ENCODE measurements around the gene FRY.
"Not testable (repeated sequence)": the region's sequence is repeated elsewhere in the genome, so short reads cannot be mapped to it uniquely, and the experiment has no call there.

Gene FRY

DNA sequence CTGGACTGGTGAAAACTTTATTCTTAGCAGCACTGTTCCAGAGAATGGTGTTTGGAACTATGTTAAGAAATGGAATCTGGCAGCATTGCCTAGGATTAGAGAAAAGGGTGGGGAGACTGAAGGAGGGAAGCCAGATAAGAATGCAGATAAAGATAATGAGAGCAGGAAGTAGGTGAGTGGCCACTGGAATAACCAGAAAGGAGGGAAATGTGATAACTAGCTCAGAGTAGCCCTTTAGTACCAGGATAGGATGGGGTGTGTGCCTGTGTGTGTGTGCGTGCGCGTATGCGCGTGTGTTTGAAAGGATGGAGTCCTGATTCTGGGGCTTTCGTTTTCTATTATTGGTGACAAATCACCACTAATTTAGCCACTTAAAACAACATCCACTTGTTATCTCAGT is 33.4 kb upstream of the FRY start:
- Histone ChIP-seq H3K27ac (ENCODE audit: low read depth, low read length) (no peak overlapping the region), H3K9ac (ENCODE audit: low read length in 5 of 5) (no peak overlapping the region), H3K4me3 (ENCODE audit: low read depth in 1 of 5, low read length in 5 of 5) (no peak overlapping the region), H3K9me3 (ENCODE audit: control insufficient read depth in 5 of 5, low read length in 5 of 5) (no peaks in the 10 kb centered on the region), H3K4me1 (ENCODE audit: control insufficient read depth in 5 of 5, insufficient read depth in 5 of 5, low read length in 5 of 5) (peaks cover 0 to 11% (median 7%) of the 10 kb centered on the region in 5 donors), H3K36me3 (ENCODE audit: control insufficient read depth in 5 of 5, insufficient read depth in 5 of 5, low read length in 5 of 5) (no peaks in the 10 kb centered on the region), H3K27me3 (ENCODE audit: control insufficient read depth in 5 of 5, insufficient read depth in 4 of 5, low read length in 5 of 5) (no peaks in the 10 kb centered on the region)

DNA sequence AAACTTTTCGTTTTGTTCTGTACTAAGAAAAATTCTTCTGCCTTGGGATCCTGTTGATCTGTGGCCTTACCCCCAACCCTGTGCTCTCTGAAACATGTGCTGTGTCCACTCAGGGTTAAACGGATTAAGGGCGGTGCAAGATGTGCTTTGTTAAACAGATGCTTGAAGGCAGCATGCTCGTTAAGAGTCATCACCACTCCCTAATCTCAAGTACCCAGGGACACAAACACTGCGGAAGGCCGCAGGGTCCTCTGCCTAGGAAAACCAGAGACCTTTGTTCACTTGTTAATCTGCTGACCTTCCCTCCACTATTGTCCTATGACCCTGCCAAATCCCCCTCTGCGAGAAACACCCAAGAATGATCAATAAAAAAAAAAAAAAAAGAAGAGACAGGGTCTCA is 30.8 kb upstream of the FRY start:
- not testable (repeated sequence) for H3K4me3 ChIP-seq (ENCODE audit: low read depth in 1 of 5, low read length in 5 of 5); H3K36me3 ChIP-seq (ENCODE audit: control insufficient read depth in 5 of 5, insufficient read depth in 5 of 5, low read length in 5 of 5); H3K9me3 ChIP-seq (ENCODE audit: control insufficient read depth in 5 of 5, low read length in 5 of 5); H3K27ac ChIP-seq (ENCODE audit: low read depth, low read length); H3K27me3 ChIP-seq (ENCODE audit: control insufficient read depth in 5 of 5, insufficient read depth in 4 of 5, low read length in 5 of 5); H3K9ac ChIP-seq (ENCODE audit: low read length in 5 of 5)
- H3K4me1 ChIP-seq (ENCODE audit: control insufficient read depth in 5 of 5, insufficient read depth in 5 of 5, low read length in 5 of 5) = peaks cover 0 to 11% (median 8%) of the 10 kb centered on the region in 5 donors

DNA sequence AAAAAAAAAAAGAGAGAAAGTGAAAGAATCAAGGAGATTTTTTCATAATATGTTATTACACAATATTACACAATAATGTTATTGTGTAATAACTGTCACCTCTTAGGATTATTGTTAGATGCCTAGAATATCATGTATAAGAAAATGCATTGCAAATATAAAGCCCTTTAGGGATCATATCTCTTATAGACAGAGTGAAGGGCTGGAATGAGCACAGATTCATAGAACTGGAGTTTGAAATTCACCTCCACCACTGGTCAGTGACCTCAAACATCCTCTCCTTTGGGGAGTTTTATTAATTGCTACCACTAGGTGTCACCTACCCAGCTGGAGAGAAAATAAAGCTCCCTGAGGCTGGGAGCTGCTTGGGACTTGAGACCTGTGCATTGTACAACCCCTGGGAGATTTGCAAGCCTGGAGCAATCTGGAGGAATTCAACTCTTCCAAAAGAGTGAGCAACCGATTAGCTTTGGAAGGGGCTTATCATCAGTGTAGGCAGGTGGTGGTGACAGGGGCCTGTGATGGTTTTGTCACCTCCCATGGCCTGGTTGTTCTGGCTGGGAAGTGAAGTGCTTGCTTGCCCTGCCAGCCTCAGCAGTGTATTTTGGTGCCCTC is 30.3 kb upstream of the FRY start:
- Histone ChIP-seq H3K4me1 (ENCODE audit: control insufficient read depth in 5 of 5, insufficient read depth in 5 of 5, low read length in 5 of 5) (peaks cover 0 to 11% (median 8%) of the 10 kb centered on the region in 5 donors), H3K9ac (ENCODE audit: low read length in 5 of 5) (no peak overlapping the region), H3K36me3 (ENCODE audit: control insufficient read depth in 5 of 5, insufficient read depth in 5 of 5, low read length in 5 of 5) (no peaks in the 10 kb centered on the region), H3K27ac (ENCODE audit: low read depth, low read length) (no peak overlapping the region), H3K4me3 (ENCODE audit: low read depth in 1 of 5, low read length in 5 of 5) (no peak overlapping the region), H3K27me3 (ENCODE audit: control insufficient read depth in 5 of 5, insufficient read depth in 4 of 5, low read length in 5 of 5) (no peaks in the 10 kb centered on the region), H3K9me3 (ENCODE audit: control insufficient read depth in 5 of 5, low read length in 5 of 5) (no peaks in the 10 kb centered on the region)

DNA sequence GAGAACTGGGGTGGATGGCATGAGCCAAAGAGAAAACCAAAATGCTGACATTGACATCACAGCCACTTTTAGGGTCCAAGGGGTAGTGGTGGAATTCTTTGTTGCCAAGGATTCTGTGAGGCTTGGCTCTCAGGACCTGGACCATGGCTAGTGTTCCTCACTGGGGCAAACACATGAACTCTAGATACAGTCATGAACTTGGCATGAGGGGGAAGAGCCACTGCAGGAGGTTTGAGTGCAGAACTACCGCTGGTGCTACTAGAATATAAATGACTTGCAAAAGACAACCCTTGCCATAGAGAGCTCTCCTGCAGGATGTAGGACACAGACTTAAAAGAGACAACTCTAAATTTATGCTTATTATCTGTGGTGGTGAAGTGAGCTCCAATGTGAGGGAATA is 29.8 kb upstream of the FRY start:
- Histone ChIP-seq H3K27me3 (ENCODE audit: control insufficient read depth in 5 of 5, insufficient read depth in 4 of 5, low read length in 5 of 5) (no peaks in the 10 kb centered on the region), H3K9ac (ENCODE audit: low read length in 5 of 5) (no peak overlapping the region), H3K36me3 (ENCODE audit: control insufficient read depth in 5 of 5, insufficient read depth in 5 of 5, low read length in 5 of 5) (no peaks in the 10 kb centered on the region), H3K9me3 (ENCODE audit: control insufficient read depth in 5 of 5, low read length in 5 of 5) (no peaks in the 10 kb centered on the region), H3K4me1 (ENCODE audit: control insufficient read depth in 5 of 5, insufficient read depth in 5 of 5, low read length in 5 of 5) (peaks cover 0 to 11% (median 8%) of the 10 kb centered on the region in 5 donors), H3K4me3 (ENCODE audit: low read depth in 1 of 5, low read length in 5 of 5) (no peak overlapping the region), H3K27ac (ENCODE audit: low read depth, low read length) (no peak overlapping the region)

DNA sequence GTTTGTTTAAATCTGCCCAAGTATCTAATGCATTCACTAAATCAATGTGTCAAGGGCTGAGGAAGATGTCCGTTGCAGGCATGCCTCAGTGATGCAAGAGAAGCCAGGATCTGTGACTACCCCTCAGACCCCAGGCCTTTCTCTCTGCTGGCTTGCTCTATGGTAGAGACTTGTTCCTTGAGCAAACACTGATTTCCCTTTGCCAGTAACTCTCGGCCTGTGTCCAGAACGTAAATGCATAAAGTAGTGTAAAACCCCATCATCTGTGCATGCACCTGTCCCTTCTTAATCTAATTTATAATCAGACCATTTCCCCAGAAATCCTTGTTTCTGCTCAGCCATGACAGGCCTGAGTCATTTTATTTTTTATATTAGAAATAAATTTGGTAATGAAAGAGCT is 28.7 kb upstream of the FRY start:
- no peak overlapping the region for H3K9ac ChIP-seq (ENCODE audit: low read length in 5 of 5)

DNA sequence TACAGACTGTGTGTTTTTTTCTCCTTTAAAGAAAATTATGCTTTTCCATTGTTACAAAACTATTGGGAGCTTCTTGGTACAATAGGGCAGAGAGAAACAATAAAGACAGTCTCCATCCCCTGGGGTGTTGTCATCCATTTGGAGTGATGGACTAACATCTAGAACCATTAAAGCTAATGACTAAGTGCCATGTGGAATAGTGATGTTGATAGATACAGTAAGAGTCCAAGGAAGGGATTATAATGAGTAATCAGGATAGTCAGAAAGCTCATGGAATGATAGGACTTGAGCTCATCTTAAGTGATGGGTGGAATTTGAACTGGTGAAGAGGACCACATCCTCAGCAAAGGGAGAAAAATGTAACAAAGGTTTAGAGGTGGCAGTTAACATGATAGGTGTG is 24.1 kb upstream of the FRY start:
- no peak overlapping the region for H3K9ac ChIP-seq (ENCODE audit: low read length in 5 of 5)
- H3K36me3 ChIP-seq (ENCODE audit: control insufficient read depth in 5 of 5, insufficient read depth in 5 of 5, low read length in 5 of 5) = no peaks in the 10 kb centered on the region
- H3K4me1 ChIP-seq (ENCODE audit: control insufficient read depth in 5 of 5, insufficient read depth in 5 of 5, low read length in 5 of 5) = peaks cover 0 to 7% (median 3%) of the 10 kb centered on the region in 5 donors
- no peaks in the 10 kb centered on the region for H3K27me3 ChIP-seq (ENCODE audit: control insufficient read depth in 5 of 5, insufficient read depth in 4 of 5, low read length in 5 of 5)
- no peak overlapping the region for H3K4me3 ChIP-seq (ENCODE audit: low read depth in 1 of 5, low read length in 5 of 5)
- H3K27ac ChIP-seq (ENCODE audit: low read depth, low read length) = no peak overlapping the region
- no peaks in the 10 kb centered on the region for H3K9me3 ChIP-seq (ENCODE audit: control insufficient read depth in 5 of 5, low read length in 5 of 5)

More for the DNA sequence above, 28.7 kb upstream of the FRY start:
- H3K27me3 ChIP-seq (ENCODE audit: control insufficient read depth in 5 of 5, insufficient read depth in 4 of 5, low read length in 5 of 5) = no peaks in the 10 kb centered on the region
- no peaks in the 10 kb centered on the region for H3K9me3 ChIP-seq (ENCODE audit: control insufficient read depth in 5 of 5, low read length in 5 of 5)
- H3K36me3 ChIP-seq (ENCODE audit: control insufficient read depth in 5 of 5, insufficient read depth in 5 of 5, low read length in 5 of 5) = no peaks in the 10 kb centered on the region
- peaks cover 0 to 11% (median 8%) of the 10 kb centered on the region in 5 donors for H3K4me1 ChIP-seq (ENCODE audit: control insufficient read depth in 5 of 5, insufficient read depth in 5 of 5, low read length in 5 of 5)
- no peak overlapping the region for H3K27ac ChIP-seq (ENCODE audit: low read depth, low read length)
- no peak overlapping the region for H3K4me3 ChIP-seq (ENCODE audit: low read depth in 1 of 5, low read length in 5 of 5)

DNA sequence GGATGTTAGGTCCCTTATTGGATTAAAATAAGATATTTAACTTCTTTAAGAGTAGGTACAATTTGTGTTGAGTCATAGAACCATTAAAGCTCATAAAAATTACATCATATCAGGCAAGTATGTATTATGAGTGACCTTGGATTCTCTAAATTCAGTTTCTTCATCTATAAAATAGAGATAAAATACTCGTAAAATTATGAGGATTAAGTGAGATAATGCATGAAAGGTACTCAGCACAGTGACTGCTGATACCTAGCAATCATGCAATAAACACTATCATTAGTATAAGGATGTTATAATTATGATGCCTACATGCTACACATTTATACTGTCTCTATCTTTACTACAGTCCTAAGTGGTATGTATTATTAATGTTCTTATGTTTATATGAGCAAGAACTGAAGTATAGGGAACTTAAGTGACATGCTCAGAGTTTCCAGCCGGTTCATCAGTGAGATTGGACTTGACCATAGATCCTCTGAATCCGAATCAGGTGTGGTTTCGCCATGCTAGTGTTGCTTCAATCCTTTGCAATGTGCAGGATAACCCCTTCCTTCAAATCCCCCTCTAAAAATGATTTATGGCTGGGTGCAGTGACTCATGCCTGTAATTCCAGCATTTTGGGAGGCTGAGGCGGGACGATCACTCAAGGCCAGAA is 22.9 kb upstream of the FRY start:
- Histone ChIP-seq H3K27ac (ENCODE audit: low read depth, low read length) (no peak overlapping the region), H3K27me3 (ENCODE audit: control insufficient read depth in 5 of 5, insufficient read depth in 4 of 5, low read length in 5 of 5) (no peaks in the 10 kb centered on the region), H3K4me1 (ENCODE audit: control insufficient read depth in 5 of 5, insufficient read depth in 5 of 5, low read length in 5 of 5) (peaks cover 0 to 7% (median 3%) of the 10 kb centered on the region in 5 donors), H3K4me3 (ENCODE audit: low read depth in 1 of 5, low read length in 5 of 5) (no peak overlapping the region), H3K9me3 (ENCODE audit: control insufficient read depth in 5 of 5, low read length in 5 of 5) (no peaks in the 10 kb centered on the region), H3K36me3 (ENCODE audit: control insufficient read depth in 5 of 5, insufficient read depth in 5 of 5, low read length in 5 of 5) (no peaks in the 10 kb centered on the region), H3K9ac (ENCODE audit: low read length in 5 of 5) (no peak overlapping the region)

DNA sequence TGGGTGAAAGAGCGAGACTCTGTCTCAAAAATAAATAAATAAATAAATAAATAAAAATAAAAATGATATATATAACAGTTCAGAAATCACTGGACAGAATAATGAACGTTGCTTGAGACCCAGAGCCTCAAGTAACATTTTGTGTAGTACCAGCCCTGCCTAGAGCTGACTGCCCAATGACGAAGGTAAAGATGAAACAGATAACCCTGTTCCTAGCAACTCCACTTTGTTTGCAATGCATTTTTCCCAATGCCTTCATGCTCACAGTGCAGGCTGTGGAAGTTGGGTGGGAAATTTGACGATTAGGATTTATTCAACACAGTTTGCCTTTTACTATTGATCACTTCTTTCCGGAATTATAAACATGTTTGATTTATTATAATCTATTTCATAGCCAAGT is 22.2 kb upstream of the FRY start:
- no peaks in the 10 kb centered on the region for H3K27me3 ChIP-seq (ENCODE audit: control insufficient read depth in 5 of 5, insufficient read depth in 4 of 5, low read length in 5 of 5)
- H3K9me3 ChIP-seq (ENCODE audit: control insufficient read depth in 5 of 5, low read length in 5 of 5) = no peaks in the 10 kb centered on the region
- no peaks in the 10 kb centered on the region for H3K36me3 ChIP-seq (ENCODE audit: control insufficient read depth in 5 of 5, insufficient read depth in 5 of 5, low read length in 5 of 5)
- H3K4me3 ChIP-seq (ENCODE audit: low read depth in 1 of 5, low read length in 5 of 5) = no peak overlapping the region
- peaks cover 0 to 5% (median 0%) of the 10 kb centered on the region in 5 donors for H3K4me1 ChIP-seq (ENCODE audit: control insufficient read depth in 5 of 5, insufficient read depth in 5 of 5, low read length in 5 of 5)
- H3K27ac ChIP-seq (ENCODE audit: low read depth, low read length) = no peak overlapping the region
- H3K9ac ChIP-seq (ENCODE audit: low read length in 5 of 5) = no peak overlapping the region

DNA sequence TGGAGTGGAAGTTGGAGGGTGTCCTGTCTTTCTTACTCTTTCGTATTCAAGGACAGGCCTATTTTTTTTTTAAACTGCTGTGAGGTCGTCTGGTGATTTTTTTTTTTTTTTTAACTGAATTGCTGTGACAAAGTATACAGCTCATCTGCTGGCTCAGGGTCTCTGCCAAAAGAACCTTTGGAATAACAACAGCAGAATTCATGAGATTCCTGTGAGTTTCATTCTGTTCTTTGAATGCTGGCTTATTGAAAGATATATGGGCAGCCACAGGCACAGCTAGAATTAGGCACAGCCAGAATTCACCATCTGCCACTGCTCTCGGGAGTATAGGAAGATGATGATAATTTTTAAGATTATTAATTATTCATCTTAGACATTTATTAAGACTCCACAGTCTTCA is 21.4 kb upstream of the FRY start:
- Histone ChIP-seq H3K9me3 (ENCODE audit: control insufficient read depth in 5 of 5, low read length in 5 of 5) (no peaks in the 10 kb centered on the region), H3K4me3 (ENCODE audit: low read depth in 1 of 5, low read length in 5 of 5) (no peak overlapping the region), H3K4me1 (ENCODE audit: control insufficient read depth in 5 of 5, insufficient read depth in 5 of 5, low read length in 5 of 5) (peaks cover 0 to 5% (median 0%) of the 10 kb centered on the region in 5 donors), H3K9ac (ENCODE audit: low read length in 5 of 5) (no peak overlapping the region), H3K36me3 (ENCODE audit: control insufficient read depth in 5 of 5, insufficient read depth in 5 of 5, low read length in 5 of 5) (no peaks in the 10 kb centered on the region), H3K27me3 (ENCODE audit: control insufficient read depth in 5 of 5, insufficient read depth in 4 of 5, low read length in 5 of 5) (no peaks in the 10 kb centered on the region), H3K27ac (ENCODE audit: low read depth, low read length) (no peak overlapping the region)

DNA sequence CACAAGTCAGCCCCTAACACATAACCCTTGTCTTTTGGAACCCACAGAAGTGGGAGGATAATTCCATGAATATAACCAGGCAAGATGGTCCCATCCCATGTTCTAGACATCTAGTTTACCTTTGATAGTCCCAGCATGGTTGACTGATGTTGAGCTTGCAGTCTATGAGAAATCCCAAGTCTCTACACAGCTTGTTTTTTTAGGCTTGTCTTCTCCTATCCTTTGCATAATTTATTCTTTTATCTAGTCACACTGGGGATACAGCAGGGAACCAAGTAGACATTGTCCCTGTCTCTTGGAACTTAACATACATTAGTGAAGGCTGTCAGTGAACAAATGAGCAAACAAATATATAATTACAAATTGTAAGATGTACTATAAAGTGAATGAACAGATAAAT is 19.6 kb upstream of the FRY start:
- Histone ChIP-seq H3K27me3 (ENCODE audit: control insufficient read depth in 5 of 5, insufficient read depth in 4 of 5, low read length in 5 of 5) (no peaks in the 10 kb centered on the region), H3K9me3 (ENCODE audit: control insufficient read depth in 5 of 5, low read length in 5 of 5) (no peaks in the 10 kb centered on the region), H3K36me3 (ENCODE audit: control insufficient read depth in 5 of 5, insufficient read depth in 5 of 5, low read length in 5 of 5) (no peaks in the 10 kb centered on the region), H3K9ac (ENCODE audit: low read length in 5 of 5) (no peak overlapping the region), H3K4me3 (ENCODE audit: low read depth in 1 of 5, low read length in 5 of 5) (no peak overlapping the region), H3K4me1 (ENCODE audit: control insufficient read depth in 5 of 5, insufficient read depth in 5 of 5, low read length in 5 of 5) (peaks cover 0 to 11% (median 8%) of the 10 kb centered on the region in 5 donors), H3K27ac (ENCODE audit: low read depth, low read length) (no peak overlapping the region)

All from subcutaneous abdominal adipose tissue (tissue), 5 donors.